ENCODE results near the gene FAM124A. TPM values are rescaled to one million over a fixed set of nuclear protein-coding genes. Genes with fewer than 3 reads are reported as not detected.

Gene FAM124A
- total RNA-seq, 2 donors from 2014 or later = 4.2 to 13.7 TPM

- ATAC-seq (ENCODE audit: insufficient number of reproducible peaks, low FRiP score, low read depth) (no peak), DNase-seq (ENCODE audit: low spot score) (no peak)
- TF ChIP-seq CTCF (IDR thresholded peaks at IDR 0.05) = peak; percentile 11
- Histone ChIP-seq H3K27ac (no peak overlapping the region), H3K9me3 (no peaks in the 10 kb centered on the region), H3K4me3 (no peak overlapping the region), H3K4me1 (ENCODE audit: control insufficient read depth in 1 of 2, low read depth in 2 of 2) (peaks cover 4 to 12% of the 10 kb centered on the region in 2 donors), H3K27me3 (replicated peaks; ENCODE audit: insufficient read depth) (no peaks in the 10 kb centered on the region), H3K36me3 (no peaks in the 10 kb centered on the region)
Measured at GRCh38 chr13:51249770-51250741, 27.9 kb downstream of the FAM124A start.

GRCh38 chr13:51251480-51251879 lies 29.3 kb downstream of the FAM124A start:
- Histone ChIP-seq H3K36me3 (no peaks in the 10 kb centered on the region), H3K4me1 (ENCODE audit: control insufficient read depth in 1 of 2, low read depth in 2 of 2) (peaks cover 4 to 11% of the 10 kb centered on the region in 2 donors), H3K27ac (no peak overlapping the region), H3K4me3 (no peak overlapping the region), H3K9me3 (no peaks in the 10 kb centered on the region), H3K27me3 (replicated peaks; ENCODE audit: insufficient read depth) (no peaks in the 10 kb centered on the region)
- TF ChIP-seq CTCF (IDR thresholded peaks at IDR 0.05) = no peak
- ATAC-seq (ENCODE audit: insufficient number of reproducible peaks, low FRiP score, low read depth) = no peak
- no peak for DNase-seq (ENCODE audit: low spot score)

- no peak for TF ChIP-seq CTCF (IDR thresholded peaks at IDR 0.05)
- DNase-seq (ENCODE audit: low spot score) (no peak), ATAC-seq (ENCODE audit: insufficient number of reproducible peaks, low FRiP score, low read depth) (no peak)
- no peaks in the 10 kb centered on the region for H3K36me3 ChIP-seq
- no peaks in the 10 kb centered on the region for H3K4me1 ChIP-seq (ENCODE audit: control insufficient read depth in 1 of 2, low read depth in 2 of 2)
- no peak overlapping the region for H3K4me3 ChIP-seq
- H3K27me3 ChIP-seq (replicated peaks; ENCODE audit: insufficient read depth) = no peaks in the 10 kb centered on the region
- no peaks in the 10 kb centered on the region for H3K9me3 ChIP-seq
- no peak overlapping the region for H3K27ac ChIP-seq
Measured at GRCh38 chr13:51252954-51253532, 30.8 kb downstream of the FAM124A start.

GRCh38 chr13:51255556-51255955 lies 33.4 kb downstream of the FAM124A start:
- no peak overlapping the region for H3K27ac ChIP-seq
- ATAC-seq (ENCODE audit: insufficient number of reproducible peaks, low FRiP score, low read depth) (no peak), DNase-seq (ENCODE audit: low spot score) (no peak)
- H3K36me3 ChIP-seq = no peaks in the 10 kb centered on the region
- H3K9me3 ChIP-seq = no peaks in the 10 kb centered on the region
- TF ChIP-seq CTCF (IDR thresholded peaks at IDR 0.05) = no peak
- no peaks in the 10 kb centered on the region for H3K4me1 ChIP-seq (ENCODE audit: control insufficient read depth in 1 of 2, low read depth in 2 of 2)
- no peaks in the 10 kb centered on the region for H3K27me3 ChIP-seq (replicated peaks; ENCODE audit: insufficient read depth)
- H3K4me3 ChIP-seq = no peak overlapping the region

DNA sequence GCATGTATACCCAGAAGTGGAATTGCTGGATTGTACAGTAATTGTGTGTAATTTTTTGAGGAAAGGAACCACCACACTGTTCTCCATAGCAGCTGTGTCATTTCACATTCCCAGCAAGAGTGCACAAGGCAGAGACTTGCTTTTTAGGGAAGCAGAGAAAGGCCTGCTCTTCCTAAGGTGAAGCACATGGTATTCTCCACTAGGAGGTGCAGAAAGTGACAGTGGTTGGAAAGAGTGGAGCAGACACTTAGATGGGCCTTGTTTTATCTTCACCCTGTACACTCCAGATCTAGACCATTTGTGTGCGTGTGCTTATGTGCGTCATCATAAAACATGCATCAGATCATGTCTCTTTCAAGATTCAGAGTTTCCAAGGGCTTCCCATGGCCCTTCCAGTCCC lies 35.0 kb downstream of the FAM124A start:
- no peaks in the 10 kb centered on the region for H3K27me3 ChIP-seq (replicated peaks; ENCODE audit: insufficient read depth)
- TF ChIP-seq CTCF (IDR thresholded peaks at IDR 0.05) = no peak
- H3K9me3 ChIP-seq = no peaks in the 10 kb centered on the region
- H3K4me1 ChIP-seq (ENCODE audit: control insufficient read depth in 1 of 2, low read depth in 2 of 2) = no peaks in the 10 kb centered on the region
- H3K4me3 ChIP-seq = no peak overlapping the region
- DNase-seq (ENCODE audit: low spot score) (no peak), ATAC-seq (ENCODE audit: insufficient number of reproducible peaks, low FRiP score, low read depth) (no peak)
- H3K36me3 ChIP-seq = no peaks in the 10 kb centered on the region
- H3K27ac ChIP-seq = no peak overlapping the region
